ACC112 (cell line): Measurements from ENCODE around the gene PDIA5.

ENCODE experiments used
- H2AFZ ChIP-seq: fragments of 200-600 bp; sonication (generic); one replicate; pipeline ENCODE4 v1.6.0; 2017; ENCODE audit warnings: antibody characterized with exemption, low read length; ENCODE audit not compliant: unreplicated experiment
- H3K27ac ChIP-seq: fragments of 200-600 bp; sonication (generic); 2 replicates; pipeline ENCODE4 v1.5.1; 2014; ENCODE audit warnings: low read depth, mild to moderate bottlenecking, antibody characterized with exemption, low read length, moderate library complexity
- H3K27me3 ChIP-seq: fragments of 200-600 bp; sonication (generic); 2 replicates; pipeline ENCODE4 v1.6.1; 2014; ENCODE audit warnings: mild to moderate bottlenecking, antibody characterized with exemption, low read length, moderate library complexity, mixed read lengths; ENCODE audit not compliant: insufficient read depth
- H3K36me3 ChIP-seq: fragments of 200-600 bp; sonication (generic); 2 replicates; pipeline ENCODE4 v1.6.1; 2016; ENCODE audit warnings: mild to moderate bottlenecking, antibody characterized with exemption, low read length, moderate library complexity, mixed read lengths; ENCODE audit not compliant: insufficient read depth
- H3K4me1 ChIP-seq: fragments of 200-600 bp; sonication (generic); one replicate; pipeline ENCODE4 v1.6.1; 2016; ENCODE audit warnings: low read length, mixed read lengths; ENCODE audit not compliant: insufficient read depth, unreplicated experiment, control insufficient read depth
- H3K4me3 ChIP-seq: fragments of 200-600 bp; sonication (generic); 2 replicates; pipeline ENCODE4 v1.5.1; 2014; ENCODE audit warnings: mild to moderate bottlenecking, low read depth, low read length
- H3K79me2 ChIP-seq: fragments of 200-600 bp; sonication (generic); one replicate; pipeline ENCODE4 v1.6.0; 2016; ENCODE audit warnings: low read length; ENCODE audit not compliant: control insufficient read depth, unreplicated experiment, insufficient read depth

PDIA5 gene

DNA sequence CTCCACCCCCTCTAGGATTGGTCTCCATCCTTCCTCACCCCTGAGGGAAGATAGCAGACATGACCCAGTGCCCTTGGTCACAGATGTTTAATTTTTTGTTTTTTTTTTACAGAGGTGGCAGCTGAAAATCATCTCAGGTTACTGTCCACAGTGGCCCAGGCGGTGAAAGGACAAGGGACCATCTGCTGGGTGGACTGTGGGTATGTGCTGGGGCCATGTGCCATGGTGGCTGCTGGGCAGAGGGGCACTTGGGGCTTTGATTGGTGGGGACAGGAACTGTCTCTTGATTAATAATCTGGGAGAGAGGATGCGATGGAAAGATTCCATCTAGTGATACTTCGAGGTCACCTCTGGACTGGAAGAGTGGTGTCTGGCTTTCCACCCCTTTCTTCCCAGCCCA is 25.4 kb downstream of the PDIA5 start:
- peaks cover 51% of the 10 kb centered on the region for H3K79me2 ChIP-seq
- H3K27me3 ChIP-seq = no peaks in the 10 kb centered on the region
- H2AFZ ChIP-seq = no peak overlapping the region
- no peak overlapping the region for H3K27ac ChIP-seq
- H3K36me3 ChIP-seq = peaks cover 6% of the 10 kb centered on the region
- H3K4me1 ChIP-seq = peaks cover 10% of the 10 kb centered on the region
- H3K4me3 ChIP-seq = no peak overlapping the region

DNA sequence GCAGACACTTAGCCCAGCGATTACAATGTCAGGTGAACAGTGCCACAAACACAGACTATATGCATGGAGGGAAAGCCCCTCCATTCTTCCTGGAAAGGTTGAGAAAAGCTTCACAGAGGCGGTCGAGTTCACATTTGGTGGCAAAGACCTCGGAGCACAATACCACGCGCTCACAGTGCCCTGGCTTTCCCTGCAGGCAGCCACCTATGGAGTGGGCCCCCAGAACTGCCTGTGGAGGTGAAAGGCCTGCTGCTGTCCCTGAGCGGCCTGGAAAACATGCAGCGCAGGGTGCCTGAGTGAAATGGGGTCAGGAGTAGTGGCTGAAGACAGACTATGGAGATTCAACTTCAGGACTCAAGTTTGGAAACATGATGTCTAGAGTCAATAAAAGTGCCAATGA is 26.9 kb downstream of the PDIA5 start:
- Histone ChIP-seq H3K27me3 (no peaks in the 10 kb centered on the region), H3K79me2 (peaks cover 36% of the 10 kb centered on the region), H3K36me3 (peaks cover 6% of the 10 kb centered on the region), H3K4me3 (no peak overlapping the region), H2AFZ (no peak overlapping the region), H3K4me1 (no peaks in the 10 kb centered on the region), H3K27ac (no peak overlapping the region)

DNA sequence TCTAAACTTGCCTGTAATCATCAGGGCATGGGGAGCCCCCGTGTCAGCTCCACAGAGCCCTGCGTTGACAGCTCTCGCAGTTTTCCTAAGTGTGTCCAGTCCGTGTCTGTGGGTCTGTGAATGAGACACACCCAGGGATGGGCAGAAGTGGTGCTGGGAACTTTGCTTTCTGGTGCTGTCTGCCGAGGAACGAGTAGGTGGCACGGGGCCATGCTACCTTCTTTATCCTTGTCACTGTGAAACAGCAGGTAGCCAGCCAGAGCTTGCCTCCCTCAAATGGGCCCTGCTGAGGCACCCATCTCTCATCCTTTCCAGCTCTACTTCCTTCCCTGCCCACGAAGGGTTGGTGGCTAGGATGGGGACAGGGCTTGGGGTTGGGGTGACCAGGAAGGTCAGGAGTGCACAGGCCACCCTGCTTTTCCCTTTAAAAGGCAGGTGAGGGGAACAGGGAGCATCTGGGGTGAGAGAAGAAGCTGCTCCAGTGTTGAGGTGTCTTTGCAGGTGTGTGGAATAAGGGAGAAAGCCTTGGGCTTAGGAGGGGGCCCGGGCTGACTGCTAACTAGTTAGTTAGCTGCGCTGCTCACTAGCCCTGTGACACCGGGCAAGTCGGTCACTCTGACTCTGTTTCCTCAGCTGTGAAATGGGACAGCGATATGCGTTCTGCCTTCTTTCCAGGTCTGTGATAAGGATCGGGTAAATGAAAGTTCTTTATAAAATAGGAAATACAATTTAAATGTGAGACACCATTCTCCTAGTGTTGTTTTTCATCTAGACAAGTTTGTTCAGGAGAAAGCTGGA is 27.9 kb downstream of the PDIA5 start:
- H3K4me1 ChIP-seq = no peaks in the 10 kb centered on the region
- no peaks in the 10 kb centered on the region for H3K27me3 ChIP-seq
- peaks cover 26% of the 10 kb centered on the region for H3K79me2 ChIP-seq
- H2AFZ ChIP-seq = no peak overlapping the region
- no peak overlapping the region for H3K27ac ChIP-seq
- H3K36me3 ChIP-seq = peaks cover 6% of the 10 kb centered on the region
- H3K4me3 ChIP-seq = no peak overlapping the region

DNA sequence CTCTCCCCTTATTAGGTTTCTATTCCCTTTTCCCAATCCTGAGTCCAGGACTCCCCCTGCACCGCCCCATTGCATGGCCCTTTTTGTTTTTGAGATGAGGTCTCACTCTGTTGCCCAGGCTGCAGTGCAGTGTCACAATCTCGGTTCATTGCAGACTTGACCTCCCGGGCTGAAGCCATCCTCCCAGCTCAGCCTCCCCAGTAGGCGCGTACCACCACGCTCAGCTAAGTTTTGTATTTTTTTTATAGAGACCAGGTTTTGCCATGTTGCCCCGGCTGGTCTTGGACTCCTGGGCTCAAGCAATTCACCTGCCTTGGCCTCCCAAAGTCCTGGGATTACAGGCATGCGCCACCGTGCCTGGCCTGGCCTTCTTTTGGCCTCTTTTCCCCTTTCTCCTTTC is 29.3 kb downstream of the PDIA5 start:
- no peaks in the 10 kb centered on the region for H3K27me3 ChIP-seq
- no peak overlapping the region for H3K27ac ChIP-seq
- no peaks in the 10 kb centered on the region for H3K4me1 ChIP-seq
- H3K36me3 ChIP-seq = peaks cover 6% of the 10 kb centered on the region
- H3K79me2 ChIP-seq = peaks cover 14% of the 10 kb centered on the region
- H3K4me3 ChIP-seq = no peak overlapping the region
- H2AFZ ChIP-seq = no peak overlapping the region

DNA sequence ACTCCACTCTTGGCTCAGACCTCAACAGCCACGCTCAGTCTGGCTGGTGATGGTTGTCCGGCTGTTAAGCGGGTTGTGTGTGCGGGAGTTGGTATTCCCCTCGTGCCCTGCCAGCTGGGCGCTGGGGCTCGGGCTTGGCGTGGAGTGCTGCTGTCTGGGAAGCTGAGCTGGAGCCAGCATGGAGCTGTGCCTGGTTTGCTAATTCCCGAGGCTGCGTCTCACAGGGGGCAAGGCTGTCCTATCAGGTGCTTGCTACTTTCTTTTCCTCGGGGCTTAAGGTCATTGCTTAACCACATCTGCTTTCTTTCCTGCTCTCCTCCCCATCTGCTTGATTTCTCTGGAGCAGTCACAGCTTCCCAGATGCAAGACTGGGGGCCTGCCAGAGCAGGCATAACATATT is 29.9 kb downstream of the PDIA5 start:
- no peak overlapping the region for H3K27ac ChIP-seq
- H3K4me3 ChIP-seq = no peak overlapping the region
- H3K36me3 ChIP-seq = peaks cover 6% of the 10 kb centered on the region
- no peak overlapping the region for H2AFZ ChIP-seq
- H3K27me3 ChIP-seq = no peaks in the 10 kb centered on the region
- H3K4me1 ChIP-seq = no peaks in the 10 kb centered on the region
- peaks cover 9% of the 10 kb centered on the region for H3K79me2 ChIP-seq

DNA sequence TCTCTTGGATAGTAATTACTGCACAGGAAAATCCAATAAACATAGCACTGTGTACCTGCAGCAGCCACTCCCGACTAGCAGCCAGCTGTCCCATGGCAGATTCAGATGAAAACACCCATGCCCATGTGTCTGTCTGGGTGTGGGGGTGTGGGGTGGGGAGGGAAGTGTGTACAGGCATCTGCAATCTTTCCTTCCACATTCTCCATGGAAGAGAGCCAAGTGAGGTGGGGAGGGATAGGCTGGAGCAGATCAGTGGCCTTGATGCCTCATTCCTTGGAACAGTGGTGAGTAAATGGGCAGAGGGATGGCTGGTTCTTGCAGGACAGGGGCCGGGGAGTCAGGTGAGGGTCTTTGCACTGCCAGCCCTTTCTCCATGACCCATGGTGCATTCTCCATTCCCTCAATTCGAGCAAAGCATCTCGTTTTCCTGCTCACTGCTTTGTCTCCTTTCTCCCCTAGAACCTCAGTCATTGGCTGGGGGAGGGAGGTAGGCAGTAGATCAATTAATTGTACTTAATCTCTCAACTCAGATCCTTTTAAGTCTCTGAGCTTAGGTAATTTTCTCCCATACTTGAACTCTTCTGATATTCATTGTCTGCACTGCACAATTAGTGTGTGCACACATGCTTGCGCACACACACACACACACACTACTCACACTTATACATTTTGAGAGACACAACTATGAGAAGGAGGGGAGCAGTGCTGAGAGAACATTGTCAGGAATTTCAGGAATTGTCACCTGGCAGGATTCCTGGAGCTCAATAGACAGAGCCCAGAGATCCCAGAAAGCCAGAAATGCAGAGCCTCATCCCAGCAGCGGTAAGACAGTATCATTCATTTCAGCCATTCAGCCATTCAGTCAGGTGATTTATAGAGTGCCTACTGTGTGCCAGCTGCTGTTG is 31.9 kb downstream of the PDIA5 start:
- Histone ChIP-seq H3K79me2 (peaks cover 7% of the 10 kb centered on the region), H3K4me3 (no peak overlapping the region), H3K36me3 (peaks cover 17% of the 10 kb centered on the region), H3K27me3 (no peaks in the 10 kb centered on the region), H2AFZ (no peak overlapping the region), H3K4me1 (peaks cover 4% of the 10 kb centered on the region), H3K27ac (no peak overlapping the region)

DNA sequence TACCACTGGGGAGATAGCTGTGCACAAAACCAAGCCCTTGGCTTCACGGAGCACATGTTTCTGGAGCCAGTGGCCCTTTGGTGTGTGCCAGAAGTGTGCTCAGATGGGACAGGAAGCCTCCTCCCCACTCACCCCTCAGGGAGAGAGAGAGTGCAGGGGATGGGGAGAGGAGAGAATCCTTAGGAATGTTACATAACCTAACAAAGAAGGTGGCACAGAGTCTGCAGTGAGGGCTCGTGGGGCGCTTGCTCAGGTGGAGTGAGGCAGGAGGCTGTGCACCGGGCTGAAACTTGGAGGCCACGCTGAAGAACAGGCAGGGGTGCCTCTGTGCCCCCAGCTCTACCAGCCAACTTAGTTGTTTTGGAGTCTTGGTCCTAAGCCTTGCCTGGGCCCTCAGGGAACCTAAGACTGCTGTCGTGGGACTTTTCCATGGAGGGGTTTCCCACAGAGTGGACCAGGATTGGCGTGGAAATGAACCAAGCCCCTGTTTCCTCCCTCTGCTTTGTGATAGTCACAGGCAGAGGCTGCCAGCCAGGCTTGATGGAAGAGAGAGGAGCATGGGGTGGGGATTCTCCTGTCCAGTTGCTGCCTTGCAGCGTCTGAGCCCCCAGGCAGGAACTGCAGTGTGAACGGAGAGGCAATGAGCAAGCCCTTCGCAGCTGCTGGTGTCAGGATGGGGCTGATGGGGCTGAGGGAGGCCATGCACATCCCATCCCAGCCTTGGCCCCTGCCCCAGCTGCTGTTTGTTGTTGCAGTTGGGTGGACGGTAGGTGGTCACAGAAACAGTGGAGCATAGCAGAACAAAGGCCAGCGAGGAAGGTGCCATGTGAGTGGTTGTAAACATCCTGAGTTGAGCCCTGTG is 32.7 kb downstream of the PDIA5 start:
- peaks cover 3% of the 10 kb centered on the region for H3K79me2 ChIP-seq
- H3K27ac ChIP-seq = no peak overlapping the region
- no peak overlapping the region for H2AFZ ChIP-seq
- no peak overlapping the region for H3K4me3 ChIP-seq
- H3K27me3 ChIP-seq = no peaks in the 10 kb centered on the region
- H3K4me1 ChIP-seq = peaks cover 13% of the 10 kb centered on the region
- H3K36me3 ChIP-seq = peaks cover 11% of the 10 kb centered on the region; the same call in 1 of the 2 replicates

DNA sequence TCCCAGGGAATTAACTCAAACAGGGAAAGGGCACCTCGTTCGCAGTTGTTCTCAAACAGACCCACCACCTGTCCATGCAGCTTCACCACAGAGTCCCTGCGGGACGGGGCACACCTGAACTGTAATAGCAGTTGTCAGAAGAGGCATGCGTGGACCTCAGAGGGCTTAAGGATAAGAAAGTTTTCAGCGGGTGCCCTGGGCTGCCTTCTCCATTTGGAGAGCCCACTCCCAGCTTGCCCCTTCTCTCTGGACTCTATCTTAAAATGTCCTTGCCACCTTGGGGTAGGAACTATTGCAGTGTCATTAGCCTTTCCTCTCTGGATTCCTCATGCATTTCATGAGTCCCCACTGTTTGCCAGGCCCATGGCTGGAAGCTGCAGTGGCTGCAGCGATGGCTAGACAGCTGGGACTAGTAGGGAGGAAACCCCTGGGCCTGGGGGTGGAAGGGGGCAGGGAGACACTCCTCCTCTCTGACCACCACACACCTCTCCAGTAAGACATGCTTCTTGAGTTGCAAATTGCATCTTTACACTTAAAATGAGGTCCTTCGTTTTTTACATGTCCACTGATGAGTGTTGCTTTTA is 33.5 kb downstream of the PDIA5 start:
- Histone ChIP-seq H3K27ac (no peak overlapping the region), H3K36me3 (peaks cover 13% of the 10 kb centered on the region; the same call in 1 of the 2 replicates), H3K27me3 (no peaks in the 10 kb centered on the region), H3K4me3 (no peak overlapping the region), H2AFZ (no peak overlapping the region), H3K4me1 (peaks cover 20% of the 10 kb centered on the region), H3K79me2 (peaks cover 3% of the 10 kb centered on the region)

DNA sequence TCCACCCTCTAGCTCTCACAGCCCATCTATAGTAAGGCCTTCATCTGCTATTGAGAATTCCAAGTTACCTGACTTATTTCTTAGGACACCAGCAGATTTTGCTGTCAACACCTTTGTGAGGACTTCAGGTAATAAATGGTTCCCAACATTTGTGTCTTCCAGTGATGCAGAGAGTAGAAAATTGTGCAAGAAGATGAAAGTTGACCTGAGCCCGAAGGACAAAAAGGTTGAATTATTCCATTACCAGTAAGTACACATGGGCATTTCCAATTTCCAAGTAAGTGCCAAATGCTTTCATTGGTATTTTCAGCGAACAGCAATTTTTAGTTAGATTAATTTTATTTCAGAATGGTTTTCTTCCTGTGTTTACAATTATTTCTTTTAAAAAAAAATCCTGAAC is 35.4 kb downstream of the PDIA5 start:
- Histone ChIP-seq H3K4me1 (peaks cover 20% of the 10 kb centered on the region), H3K4me3 (no peak overlapping the region), H3K27me3 (no peaks in the 10 kb centered on the region), H2AFZ (no peak overlapping the region), H3K36me3 (peaks cover 28% of the 10 kb centered on the region; the same call in 1 of the 2 replicates), H3K27ac (no peak overlapping the region), H3K79me2 (no peaks in the 10 kb centered on the region)

DNA sequence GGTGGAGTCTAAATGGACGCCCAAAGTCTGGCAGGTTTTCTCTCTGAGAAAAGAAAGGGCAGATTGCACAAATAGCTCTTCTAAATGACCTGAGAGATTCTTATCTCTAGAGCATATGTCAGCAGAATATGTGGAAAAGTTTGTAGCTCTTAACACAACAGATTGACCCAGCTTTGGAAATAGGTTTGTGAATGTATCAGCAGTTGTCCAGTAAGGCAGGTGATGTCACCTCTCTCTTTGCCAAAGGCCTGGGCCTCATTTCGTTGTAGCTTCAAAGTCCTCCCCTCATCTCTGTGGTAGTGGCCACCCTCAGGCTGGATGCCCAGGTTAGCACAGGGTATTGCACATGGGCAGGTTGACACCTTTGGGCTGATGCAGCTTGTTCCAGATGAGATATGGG is 36.0 kb downstream of the PDIA5 start:
- H3K27ac ChIP-seq = no peak overlapping the region
- peaks cover 31% of the 10 kb centered on the region; the same call in 1 of the 2 replicates for H3K36me3 ChIP-seq
- H3K4me1 ChIP-seq = peaks cover 20% of the 10 kb centered on the region
- no peak overlapping the region for H2AFZ ChIP-seq
- no peak overlapping the region for H3K4me3 ChIP-seq
- H3K27me3 ChIP-seq = no peaks in the 10 kb centered on the region
- no peaks in the 10 kb centered on the region for H3K79me2 ChIP-seq
